GM23338 (cell line): Measurements from ENCODE around the gene AP3S1.

Experiments used
- CREB1 ChIP-seq: fragments of 250-450 bp; sonication (Bioruptor Pico); IDR thresholded peaks from 2 replicates; pipeline ENCODE4 v1.5.0; 2020; ENCODE audit warnings: low read depth, mild to moderate bottlenecking, moderate library complexity
- EZH2 ChIP-seq: fragments of 200-600 bp; sonication (generic); IDR thresholded peaks from one replicate; pipeline ENCODE4 v1.8.0; 2017; ENCODE audit warnings: antibody characterized with exemption, mild to moderate bottlenecking, low read depth; ENCODE audit not compliant: unreplicated experiment
- JUNB ChIP-seq: IDR thresholded peaks from one replicate; pipeline ENCODE4 v1.6.1; 2016; ENCODE audit warnings: antibody characterized with exemption; ENCODE audit not compliant: unreplicated experiment
- POLR2AphosphoS5 ChIP-seq: IDR thresholded peaks from 2 replicates; pipeline ENCODE4 v1.6.1; 2016; ENCODE audit warnings: antibody characterized with exemption, low read depth
- STAT1 ChIP-seq: IDR thresholded peaks from one replicate; pipeline ENCODE4 v1.6.1; 2016; ENCODE audit warnings: antibody characterized with exemption; ENCODE audit not compliant: unreplicated experiment
- ZNF114 ChIP-seq: fragments of 250-450 bp; sonication (Bioruptor Pico); IDR thresholded peaks from 2 replicates; pipeline ENCODE4 v1.5.0; 2020; ENCODE audit warnings: mild to moderate bottlenecking, moderate library complexity
- ZNF331 ChIP-seq: fragments of 250-450 bp; sonication (Bioruptor Pico); IDR thresholded peaks from 2 replicates; pipeline ENCODE4 v1.5.0; 2020; ENCODE audit warnings: low read depth, mild to moderate bottlenecking, moderate library complexity
- TF ChIP-seq, protein P1 (sequence below), 2 experiments: fragments of 200-600 bp in 1 of 2; sonication (generic) in 1 of 2; conservative IDR thresholded peaks; 2 replicates each; pipeline versions ENCODE4 v1.5.1 to v1.6.1; 2016 to 2017; ENCODE audit warnings: antibody characterized with exemption in 2 of 2, low read depth in 2 of 2, mild to moderate bottlenecking in 2 of 2, moderate library complexity in 1 of 2
- TF ChIP-seq, protein P2 (sequence below): IDR thresholded peaks from one replicate; pipeline ENCODE4 v1.6.1; 2018; ENCODE audit warnings: antibody characterized with exemption; ENCODE audit not compliant: unreplicated experiment

DNA sequence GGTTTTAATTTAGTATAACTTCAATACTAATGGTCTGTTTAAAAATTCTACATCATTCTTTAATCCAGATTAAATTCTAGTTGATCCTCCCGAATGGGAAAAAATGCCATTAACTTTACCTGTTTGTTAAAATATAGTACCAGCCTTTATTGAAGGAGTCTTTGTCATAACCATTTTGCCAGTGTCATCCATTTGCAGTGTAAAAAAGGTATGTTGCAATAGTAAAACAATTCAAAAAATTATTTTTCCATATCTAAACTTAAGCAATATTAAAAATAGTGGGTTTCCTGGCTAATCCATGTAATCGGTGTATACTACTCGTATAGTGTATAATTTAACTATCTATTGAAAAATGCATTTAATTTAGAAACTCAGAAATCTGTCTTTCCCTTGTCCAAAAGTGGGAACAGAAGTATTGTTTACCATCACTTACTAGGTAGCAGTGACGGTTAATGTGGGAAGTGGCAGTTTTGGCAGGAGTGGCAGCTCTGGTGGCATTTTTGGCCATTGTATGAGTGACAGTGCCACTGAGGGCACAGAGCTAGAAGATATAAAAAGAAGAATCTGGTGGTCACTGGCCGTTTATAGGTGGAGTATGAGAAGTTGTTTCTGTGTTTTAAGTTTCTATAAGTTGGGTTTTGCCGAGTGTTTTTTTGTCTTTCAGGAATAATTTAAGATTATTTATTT lies 1.9 kb downstream of the AP3S1 start:
- TF ChIP-seq EZH2 (no peak), ZNF114 (CRISPR knock-in tag) (no peak), POLR2AphosphoS5 (no peak), CREB1 (no peak), JUNB (no peak), ZNF331 (no peak), STAT1 (no peak)
- TF ChIP-seq, protein P1, sequence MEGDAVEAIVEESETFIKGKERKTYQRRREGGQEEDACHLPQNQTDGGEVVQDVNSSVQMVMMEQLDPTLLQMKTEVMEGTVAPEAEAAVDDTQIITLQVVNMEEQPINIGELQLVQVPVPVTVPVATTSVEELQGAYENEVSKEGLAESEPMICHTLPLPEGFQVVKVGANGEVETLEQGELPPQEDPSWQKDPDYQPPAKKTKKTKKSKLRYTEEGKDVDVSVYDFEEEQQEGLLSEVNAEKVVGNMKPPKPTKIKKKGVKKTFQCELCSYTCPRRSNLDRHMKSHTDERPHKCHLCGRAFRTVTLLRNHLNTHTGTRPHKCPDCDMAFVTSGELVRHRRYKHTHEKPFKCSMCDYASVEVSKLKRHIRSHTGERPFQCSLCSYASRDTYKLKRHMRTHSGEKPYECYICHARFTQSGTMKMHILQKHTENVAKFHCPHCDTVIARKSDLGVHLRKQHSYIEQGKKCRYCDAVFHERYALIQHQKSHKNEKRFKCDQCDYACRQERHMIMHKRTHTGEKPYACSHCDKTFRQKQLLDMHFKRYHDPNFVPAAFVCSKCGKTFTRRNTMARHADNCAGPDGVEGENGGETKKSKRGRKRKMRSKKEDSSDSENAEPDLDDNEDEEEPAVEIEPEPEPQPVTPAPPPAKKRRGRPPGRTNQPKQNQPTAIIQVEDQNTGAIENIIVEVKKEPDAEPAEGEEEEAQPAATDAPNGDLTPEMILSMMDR (conservative IDR thresholded peaks at IDR 0.05; ENCODE audit: low read depth in 2 of 2): no peak
- TF ChIP-seq, protein P2, sequence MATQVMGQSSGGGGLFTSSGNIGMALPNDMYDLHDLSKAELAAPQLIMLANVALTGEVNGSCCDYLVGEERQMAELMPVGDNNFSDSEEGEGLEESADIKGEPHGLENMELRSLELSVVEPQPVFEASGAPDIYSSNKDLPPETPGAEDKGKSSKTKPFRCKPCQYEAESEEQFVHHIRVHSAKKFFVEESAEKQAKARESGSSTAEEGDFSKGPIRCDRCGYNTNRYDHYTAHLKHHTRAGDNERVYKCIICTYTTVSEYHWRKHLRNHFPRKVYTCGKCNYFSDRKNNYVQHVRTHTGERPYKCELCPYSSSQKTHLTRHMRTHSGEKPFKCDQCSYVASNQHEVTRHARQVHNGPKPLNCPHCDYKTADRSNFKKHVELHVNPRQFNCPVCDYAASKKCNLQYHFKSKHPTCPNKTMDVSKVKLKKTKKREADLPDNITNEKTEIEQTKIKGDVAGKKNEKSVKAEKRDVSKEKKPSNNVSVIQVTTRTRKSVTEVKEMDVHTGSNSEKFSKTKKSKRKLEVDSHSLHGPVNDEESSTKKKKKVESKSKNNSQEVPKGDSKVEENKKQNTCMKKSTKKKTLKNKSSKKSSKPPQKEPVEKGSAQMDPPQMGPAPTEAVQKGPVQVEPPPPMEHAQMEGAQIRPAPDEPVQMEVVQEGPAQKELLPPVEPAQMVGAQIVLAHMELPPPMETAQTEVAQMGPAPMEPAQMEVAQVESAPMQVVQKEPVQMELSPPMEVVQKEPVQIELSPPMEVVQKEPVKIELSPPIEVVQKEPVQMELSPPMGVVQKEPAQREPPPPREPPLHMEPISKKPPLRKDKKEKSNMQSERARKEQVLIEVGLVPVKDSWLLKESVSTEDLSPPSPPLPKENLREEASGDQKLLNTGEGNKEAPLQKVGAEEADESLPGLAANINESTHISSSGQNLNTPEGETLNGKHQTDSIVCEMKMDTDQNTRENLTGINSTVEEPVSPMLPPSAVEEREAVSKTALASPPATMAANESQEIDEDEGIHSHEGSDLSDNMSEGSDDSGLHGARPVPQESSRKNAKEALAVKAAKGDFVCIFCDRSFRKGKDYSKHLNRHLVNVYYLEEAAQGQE: no peak
